GM19395 (cell line): ENCODE data around the gene PTPRQ.
"Not testable (repeated sequence)": the region's sequence is repeated elsewhere in the genome, so short reads cannot be mapped to it uniquely, and the experiment has no call there.

ENCODE experiments used
- ATAC-seq: cut with Tn5 transposase; IDR thresholded peaks from one replicate; pipeline ENCODE4 v1.9.1; 2021; ENCODE audit warnings: mild to moderate bottlenecking, moderate library complexity; ENCODE audit not compliant: unreplicated experiment

Gene PTPRQ, protein sequence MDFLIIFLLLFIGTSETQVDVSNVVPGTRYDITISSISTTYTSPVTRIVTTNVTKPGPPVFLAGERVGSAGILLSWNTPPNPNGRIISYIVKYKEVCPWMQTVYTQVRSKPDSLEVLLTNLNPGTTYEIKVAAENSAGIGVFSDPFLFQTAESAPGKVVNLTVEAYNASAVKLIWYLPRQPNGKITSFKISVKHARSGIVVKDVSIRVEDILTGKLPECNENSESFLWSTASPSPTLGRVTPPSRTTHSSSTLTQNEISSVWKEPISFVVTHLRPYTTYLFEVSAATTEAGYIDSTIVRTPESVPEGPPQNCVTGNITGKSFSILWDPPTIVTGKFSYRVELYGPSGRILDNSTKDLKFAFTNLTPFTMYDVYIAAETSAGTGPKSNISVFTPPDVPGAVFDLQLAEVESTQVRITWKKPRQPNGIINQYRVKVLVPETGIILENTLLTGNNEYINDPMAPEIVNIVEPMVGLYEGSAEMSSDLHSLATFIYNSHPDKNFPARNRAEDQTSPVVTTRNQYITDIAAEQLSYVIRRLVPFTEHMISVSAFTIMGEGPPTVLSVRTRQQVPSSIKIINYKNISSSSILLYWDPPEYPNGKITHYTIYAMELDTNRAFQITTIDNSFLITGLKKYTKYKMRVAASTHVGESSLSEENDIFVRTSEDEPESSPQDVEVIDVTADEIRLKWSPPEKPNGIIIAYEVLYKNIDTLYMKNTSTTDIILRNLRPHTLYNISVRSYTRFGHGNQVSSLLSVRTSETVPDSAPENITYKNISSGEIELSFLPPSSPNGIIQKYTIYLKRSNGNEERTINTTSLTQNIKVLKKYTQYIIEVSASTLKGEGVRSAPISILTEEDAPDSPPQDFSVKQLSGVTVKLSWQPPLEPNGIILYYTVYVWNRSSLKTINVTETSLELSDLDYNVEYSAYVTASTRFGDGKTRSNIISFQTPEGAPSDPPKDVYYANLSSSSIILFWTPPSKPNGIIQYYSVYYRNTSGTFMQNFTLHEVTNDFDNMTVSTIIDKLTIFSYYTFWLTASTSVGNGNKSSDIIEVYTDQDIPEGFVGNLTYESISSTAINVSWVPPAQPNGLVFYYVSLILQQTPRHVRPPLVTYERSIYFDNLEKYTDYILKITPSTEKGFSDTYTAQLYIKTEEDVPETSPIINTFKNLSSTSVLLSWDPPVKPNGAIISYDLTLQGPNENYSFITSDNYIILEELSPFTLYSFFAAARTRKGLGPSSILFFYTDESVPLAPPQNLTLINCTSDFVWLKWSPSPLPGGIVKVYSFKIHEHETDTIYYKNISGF (N-terminal part only)

DNA sequence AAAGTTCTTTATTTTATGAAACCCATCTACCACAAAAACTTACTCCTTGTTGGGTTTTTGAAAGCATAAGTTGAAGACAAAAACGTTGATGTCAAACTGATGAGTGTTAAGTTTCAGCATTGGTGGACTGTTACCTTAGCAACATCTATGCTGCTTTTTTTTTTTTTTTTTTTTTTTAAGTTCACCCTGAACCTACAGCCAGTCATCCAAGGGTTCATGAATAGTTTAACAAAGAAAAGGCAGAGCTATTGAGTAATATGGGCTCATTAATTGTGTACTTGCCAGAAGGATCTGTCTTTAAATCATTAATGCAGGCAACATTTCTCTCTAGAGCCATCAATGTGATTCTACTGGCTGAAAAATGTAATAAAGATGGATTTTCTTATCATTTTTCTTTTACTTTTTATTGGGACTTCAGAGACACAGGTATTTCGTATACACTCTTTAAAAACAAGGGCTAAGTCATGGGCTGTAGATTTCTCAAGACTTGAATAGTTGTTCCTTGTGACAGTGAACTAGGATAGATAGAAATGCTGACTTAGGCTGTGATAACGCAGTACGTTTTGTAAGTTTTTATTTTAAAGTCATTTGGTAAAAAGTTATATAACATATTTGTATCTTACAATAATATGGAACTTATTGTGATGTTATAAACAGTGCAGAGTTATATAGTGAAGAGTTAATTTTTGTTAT is at the start of gene PTPRQ:
PTPRQ (plus strand) TSS at position 262 of the 693 bp plus-strand sequence; CDS start at position 373, 111 bp downstream.
- no peak for ATAC-seq

GRCh38 chr12:80400571-80400991 is 43.5 kb upstream of the PTPRQ start:
- ATAC-seq: no peak

GRCh38 chr12:80401191-80401590 is 42.8 kb upstream of the PTPRQ start:
- no peak for ATAC-seq

DNA sequence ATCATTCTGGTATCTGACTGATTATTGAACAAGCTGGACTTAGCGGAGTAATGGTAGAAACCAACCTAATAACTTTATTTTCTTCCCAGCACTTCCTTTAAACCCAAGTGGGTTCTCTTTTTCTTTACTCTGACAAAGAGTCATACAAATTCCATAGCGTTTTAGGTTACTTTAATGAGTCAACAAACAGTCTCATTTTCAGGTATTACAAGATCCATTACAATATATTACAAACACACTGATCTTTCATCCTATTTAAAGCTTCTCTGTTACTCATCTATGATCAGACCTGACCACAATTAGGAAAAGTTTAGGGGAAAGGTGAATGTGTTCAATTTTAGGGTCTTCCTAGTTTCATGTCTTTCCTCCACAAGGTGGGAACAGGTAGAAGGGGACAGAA is 39.4 kb upstream of the PTPRQ start:
- no peak for ATAC-seq

DNA sequence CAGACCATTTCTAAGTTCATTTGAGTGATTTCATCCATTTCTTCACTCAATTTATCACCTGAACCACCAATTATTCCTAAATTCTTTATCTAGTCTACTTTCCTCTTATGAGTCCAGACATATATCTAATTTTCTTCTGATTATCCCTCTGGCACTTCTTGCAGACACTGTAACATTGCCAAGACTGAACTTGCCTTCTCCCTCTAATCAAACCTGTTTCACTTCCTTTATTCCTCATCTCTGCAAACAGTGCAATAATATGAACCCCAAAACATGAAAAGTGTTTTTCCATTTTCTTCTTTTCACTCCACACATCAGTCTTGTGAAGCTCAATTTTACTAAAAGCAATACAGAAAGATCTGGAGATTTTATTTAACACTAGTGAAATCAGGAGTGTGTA is 37.8 kb upstream of the PTPRQ start:
- ATAC-seq: no peak

DNA sequence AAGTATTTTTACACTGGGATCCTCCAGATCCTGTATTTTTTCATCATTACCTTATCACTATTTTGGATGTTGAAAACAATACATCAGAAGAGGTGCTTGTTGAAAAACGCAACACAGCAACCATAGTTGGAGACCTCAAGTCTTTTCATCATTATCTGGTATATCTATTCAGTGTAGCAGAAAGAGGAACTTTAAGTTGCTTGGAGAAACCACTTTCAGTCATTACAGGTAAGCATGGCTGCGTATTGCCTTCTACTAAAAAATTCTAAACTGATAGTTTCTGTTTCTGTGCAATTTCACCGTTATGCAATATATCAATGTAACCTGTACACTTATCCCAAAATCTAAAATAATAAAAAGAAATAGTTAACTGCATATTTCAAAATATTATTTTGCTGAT is 32.2 kb upstream of the PTPRQ start:
- ATAC-seq: peak; percentile 56

DNA sequence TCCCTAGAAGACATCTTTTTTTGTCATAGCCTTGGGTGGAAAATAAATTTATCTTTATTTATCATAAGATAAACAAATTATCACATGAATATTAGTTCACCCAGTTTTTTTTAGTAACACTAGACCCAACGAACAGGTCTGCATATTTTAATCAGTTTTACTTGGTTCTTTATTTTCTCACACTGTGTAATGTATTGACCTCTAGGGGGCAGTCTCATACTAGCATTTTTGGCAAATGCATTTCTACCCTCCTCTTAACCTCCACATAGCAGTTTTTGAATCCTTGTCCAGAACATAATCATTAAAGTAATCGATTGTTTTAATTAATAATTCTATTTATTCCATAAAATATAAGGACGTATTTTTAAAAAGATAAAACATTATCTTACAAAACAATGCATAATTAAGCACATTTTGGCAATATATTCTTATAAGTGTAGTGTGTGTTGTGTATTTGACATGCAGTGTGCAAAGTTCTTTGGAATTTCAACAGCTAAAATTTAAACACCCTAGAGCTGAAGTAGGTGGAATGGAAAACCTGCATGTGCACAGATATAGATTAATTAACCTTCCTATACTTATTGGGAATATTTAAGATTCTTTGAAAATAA is 31.6 kb upstream of the PTPRQ start:
- peak; percentile 87 for ATAC-seq

DNA sequence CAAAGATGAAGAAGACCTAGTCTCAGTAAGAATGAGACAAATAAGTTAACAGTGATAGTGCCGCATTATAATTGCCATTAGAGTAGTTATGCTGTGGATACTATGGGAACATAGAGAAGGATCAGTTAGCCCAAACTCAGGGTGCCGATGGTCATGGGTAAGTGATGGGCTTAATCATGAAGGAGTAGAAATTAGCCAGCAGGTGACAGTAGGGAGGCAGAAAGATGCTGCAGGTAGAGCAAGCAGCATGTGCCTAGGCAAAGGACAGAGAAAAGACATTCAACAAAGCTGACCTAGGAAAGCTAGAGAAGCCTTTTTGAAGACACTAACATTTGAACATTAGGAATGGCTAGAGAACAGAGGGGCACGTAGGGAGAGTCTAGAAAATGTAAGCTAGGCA is 30.6 kb upstream of the PTPRQ start:
- ATAC-seq: no peak

GRCh38 chr12:80415466-80415865 is 28.6 kb upstream of the PTPRQ start:
- no peak for ATAC-seq

DNA sequence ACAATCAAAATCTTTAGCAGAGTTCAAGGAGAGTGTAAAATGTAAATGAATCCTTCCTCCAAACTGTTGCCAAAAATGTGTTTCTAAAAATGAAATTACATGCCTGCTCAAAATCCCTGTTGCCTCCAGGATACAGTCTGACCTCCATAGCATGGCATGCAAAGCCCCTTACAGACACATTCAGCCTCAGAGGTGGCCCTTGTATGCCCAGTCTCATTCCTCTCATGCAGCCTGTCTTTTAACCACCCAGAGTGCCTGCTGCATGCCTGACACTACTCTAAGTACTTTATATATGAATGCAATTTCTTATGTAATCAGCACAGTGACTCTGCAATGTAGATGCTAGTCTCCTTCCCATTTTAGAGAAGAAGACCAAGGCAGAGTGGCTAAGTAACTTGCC is 24.4 kb upstream of the PTPRQ start:
- ATAC-seq: no peak

GRCh38 chr12:80420075-80420474 is 24.0 kb upstream of the PTPRQ start:
- ATAC-seq: no peak

DNA sequence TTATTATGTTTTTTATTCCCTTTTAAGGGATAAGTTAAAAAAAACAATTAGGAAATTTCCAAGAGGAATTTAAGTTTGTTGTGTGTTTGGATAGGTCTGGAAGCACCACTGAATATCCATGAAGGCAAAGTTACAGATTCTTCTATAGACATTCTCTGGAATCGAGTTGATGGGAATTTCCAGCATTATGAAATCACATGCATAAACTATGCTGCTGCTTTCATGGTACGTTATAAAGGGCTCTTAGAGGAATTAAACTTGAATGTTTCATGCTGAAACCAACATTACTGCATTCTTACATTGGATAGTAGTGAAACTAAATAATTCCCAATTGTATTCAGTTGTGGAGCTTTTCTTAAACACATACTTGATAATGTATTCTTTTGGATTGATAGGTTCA is 21.5 kb upstream of the PTPRQ start:
- no peak for ATAC-seq

GRCh38 chr12:80432061-80432460 is 12.0 kb upstream of the PTPRQ start:
- ATAC-seq: no peak

- no peak for ATAC-seq
Measured at GRCh38 chr12:80441921-80442320, 2.1 kb upstream of the PTPRQ start.

DNA sequence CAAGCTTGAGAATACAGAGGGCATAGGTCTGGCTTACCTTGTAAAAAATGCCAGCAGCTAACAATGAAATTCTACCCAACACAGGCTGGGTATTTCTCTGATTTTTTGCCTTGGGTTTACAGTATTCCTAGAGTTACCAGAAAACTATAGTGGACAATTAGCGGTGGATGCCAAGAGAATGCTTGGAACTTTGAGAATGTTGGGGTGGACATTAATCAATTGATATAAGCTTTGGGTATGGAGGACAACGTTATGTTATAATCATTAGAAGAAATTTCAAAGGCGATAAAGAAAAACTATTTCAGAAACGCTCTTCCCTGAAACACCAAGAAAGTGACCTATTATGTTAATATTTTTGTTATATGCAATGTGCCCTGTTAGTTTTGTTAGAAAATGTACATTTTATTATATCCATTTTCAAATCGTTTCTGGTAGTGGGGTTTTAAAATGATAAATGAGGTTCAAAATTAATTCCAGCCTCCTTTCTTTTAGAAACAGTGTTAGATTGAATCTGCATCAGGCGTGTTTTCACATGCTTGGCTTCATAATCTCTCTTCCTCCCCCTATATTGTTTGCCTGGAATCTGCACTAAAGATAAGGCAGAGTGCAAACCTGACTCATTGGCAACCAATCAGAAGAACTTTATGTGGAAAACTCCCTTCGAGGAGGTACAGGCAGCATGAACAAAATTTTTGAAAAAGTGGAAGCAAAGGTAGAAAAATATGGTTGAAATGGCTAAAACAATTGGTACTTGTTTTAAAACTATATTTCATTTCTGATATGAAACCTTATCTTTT is 1.4 kb upstream of the PTPRQ start:
- ATAC-seq: no peak

DNA sequence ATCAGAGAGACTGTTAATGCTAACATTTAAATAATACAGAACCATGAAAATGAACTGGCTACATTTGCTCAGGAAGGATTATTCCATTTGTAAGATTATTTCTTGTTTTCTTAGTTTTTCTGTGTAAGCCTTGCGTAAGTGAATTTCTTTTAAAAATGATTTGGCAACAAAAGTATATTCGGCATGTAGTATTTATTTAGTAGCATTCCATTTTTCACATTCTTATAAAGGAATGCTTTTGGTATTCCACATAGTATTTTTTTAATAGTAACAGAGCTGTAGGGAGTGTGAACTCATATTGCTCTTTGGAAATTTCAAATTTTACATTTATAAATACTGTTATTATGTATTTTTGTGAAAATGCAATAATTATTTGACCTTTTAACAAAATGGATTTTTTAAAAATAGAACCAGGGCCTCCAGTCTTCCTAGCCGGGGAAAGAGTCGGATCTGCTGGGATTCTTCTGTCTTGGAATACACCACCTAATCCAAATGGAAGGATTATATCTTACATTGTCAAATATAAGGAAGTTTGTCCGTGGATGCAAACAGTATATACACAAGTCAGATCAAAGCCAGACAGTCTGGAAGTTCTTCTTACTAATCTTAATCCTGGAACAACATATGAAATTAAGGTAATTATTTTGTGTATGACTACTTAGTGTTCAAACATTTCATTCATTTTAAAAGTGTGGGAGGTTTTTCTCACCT is 1.2 kb downstream of the PTPRQ start:
- no peak for ATAC-seq

DNA sequence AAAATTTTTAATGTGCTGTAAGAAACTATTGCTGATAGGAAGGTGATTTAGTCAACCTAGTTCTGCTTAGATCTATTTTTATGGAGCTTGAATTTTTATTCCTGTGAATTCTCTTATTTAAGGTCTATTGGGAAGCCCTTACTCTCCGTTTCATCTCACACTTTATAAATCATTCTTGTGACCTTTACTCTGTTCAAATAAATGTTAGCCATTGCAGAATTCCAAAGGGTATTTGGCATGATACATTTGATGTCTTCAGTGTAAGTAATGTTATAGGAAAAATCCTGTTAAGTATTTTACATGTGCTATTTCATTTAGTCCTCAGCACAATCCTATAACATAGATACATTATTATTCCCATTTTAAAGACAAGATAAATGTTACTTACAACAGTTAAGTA is 12.5 kb downstream of the PTPRQ start:
- ATAC-seq: no peak

- no peak for ATAC-seq
Measured at GRCh38 chr12:80460972-80461371, 16.9 kb downstream of the PTPRQ start.

- ATAC-seq: not testable (repeated sequence)
Measured at GRCh38 chr12:80461851-80462250, 17.8 kb downstream of the PTPRQ start.
